Adrenal gland (tissue), 5 donors: Measurements from ENCODE around the gene CELSR2.

Source experiments
- POLR2A ChIP-seq, 2 donors: fragments of 450-650 bp; IDR thresholded peaks; one replicate each; pipeline ENCODE4 v1.6.1; 2017; ENCODE audit warnings: antibody characterized with exemption in 2 of 2, mild to moderate bottlenecking in 2 of 2, moderate library complexity in 1 of 2
- TF ChIP-seq, protein P1 (sequence below), 6 experiments: fragments of 450-650 bp in 4 of 6; fragments of 200-600 bp in 2 of 6; sonication (generic) in 1 of 6; IDR thresholded peaks; 1 replicate in 5 of 6; 2 replicates in 1 of 6; pipeline versions ENCODE4 v1.5.1 to v1.8.0; 2016 to 2021; ENCODE audit warnings: antibody characterized with exemption in 6 of 6, mild to moderate bottlenecking in 2 of 6, moderate library complexity in 1 of 6
- donor health status: DM: no; HTN: no; CAD: no.

DNA sequence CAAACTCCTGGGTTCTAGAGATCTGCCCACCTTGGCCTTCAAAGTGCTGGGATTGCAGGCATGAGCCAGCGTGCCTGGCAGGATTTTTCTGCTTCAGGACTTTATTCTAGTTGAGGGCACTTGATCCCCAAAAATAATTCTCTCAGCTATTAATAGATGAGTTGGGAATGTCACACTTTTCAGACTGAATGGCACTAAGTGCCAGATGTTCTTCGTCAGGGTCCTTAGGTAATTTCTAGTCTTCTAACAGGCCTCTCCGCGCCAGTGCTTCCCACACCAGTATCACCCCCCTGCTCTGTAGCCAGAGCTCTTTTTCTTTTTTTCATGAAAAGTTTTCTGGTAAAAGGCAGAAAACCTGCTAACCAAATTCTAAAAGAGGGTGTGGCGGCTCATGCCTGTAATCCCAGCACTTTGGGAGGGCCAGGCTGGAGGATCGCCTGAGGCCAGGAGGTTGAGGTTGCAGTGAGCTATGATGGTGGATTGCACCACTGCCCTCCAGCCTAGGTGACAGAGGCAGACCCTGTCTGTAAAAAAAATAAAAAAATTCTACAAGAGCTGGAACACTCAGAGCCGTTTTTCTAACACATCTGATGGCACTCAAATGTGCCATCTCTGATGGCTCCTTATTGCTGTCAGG, 41.8 kb upstream of the CELSR2 start:
- TF ChIP-seq, protein P1, sequence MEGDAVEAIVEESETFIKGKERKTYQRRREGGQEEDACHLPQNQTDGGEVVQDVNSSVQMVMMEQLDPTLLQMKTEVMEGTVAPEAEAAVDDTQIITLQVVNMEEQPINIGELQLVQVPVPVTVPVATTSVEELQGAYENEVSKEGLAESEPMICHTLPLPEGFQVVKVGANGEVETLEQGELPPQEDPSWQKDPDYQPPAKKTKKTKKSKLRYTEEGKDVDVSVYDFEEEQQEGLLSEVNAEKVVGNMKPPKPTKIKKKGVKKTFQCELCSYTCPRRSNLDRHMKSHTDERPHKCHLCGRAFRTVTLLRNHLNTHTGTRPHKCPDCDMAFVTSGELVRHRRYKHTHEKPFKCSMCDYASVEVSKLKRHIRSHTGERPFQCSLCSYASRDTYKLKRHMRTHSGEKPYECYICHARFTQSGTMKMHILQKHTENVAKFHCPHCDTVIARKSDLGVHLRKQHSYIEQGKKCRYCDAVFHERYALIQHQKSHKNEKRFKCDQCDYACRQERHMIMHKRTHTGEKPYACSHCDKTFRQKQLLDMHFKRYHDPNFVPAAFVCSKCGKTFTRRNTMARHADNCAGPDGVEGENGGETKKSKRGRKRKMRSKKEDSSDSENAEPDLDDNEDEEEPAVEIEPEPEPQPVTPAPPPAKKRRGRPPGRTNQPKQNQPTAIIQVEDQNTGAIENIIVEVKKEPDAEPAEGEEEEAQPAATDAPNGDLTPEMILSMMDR (IDR thresholded peaks at IDR 0.05): no peak
- no peak for TF ChIP-seq POLR2A (IDR thresholded peaks at IDR 0.05)
